GM19438 (cell line): ENCODE measurements around the gene PLAC1.

Source experiments
- ATAC-seq: cut with Tn5 transposase; IDR thresholded peaks from one replicate; pipeline ENCODE4 v1.9.1; 2021; ENCODE audit warnings: low read depth; ENCODE audit not compliant: unreplicated experiment

Gene PLAC1

DNA sequence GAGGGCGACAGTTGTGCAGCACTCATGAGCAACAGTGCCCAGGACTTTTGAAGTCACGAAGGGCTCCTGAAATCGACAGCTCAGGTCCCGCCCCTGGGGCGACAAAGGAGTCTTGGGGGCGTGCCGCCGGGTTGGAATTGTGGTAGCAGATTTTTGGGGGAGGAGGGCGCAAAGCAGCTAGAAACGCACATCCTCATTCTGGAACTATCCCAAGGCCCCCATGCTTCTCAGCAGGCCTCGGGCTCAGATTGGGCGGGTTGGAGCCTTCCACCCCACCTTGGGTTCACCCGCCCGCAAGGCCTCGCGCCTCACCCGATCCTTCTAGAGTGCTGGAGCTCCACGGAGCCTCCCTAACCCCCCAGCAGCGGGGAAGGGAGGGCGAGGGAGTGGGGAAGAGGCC, 112.8 kb downstream of the PLAC1 start:
- no peak for ATAC-seq

DNA sequence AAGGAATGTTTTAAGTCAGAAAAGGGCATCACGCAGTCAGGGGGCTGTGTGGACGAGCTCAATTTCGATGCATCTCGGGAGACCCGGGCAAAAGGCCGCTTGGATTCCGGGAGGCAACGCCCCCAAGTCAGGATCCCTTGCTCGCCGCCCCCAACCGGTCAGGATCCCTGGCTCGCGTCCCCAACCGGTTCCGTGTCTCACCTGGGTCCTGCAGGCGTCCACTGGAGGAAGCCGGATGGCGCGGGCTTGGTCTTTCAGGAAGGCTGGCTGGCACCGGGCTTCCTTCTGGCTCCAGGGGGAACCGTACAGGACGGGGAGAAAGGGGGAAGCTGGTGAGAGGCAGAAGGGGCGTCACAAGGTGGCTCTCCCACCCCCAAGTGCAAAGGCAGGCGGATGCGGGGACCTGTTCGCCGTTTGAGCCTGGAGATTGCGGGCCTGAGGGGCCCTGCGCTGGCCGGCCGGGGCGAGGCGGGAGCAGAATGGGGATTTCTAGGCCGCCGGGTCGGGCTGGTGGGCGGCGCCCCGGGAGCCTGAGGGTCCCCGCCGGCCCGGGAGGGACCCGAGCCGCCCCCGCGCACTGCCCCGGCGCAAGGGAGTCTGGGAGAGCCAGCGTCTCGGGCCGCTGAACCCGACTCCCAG, 113.6 kb downstream of the PLAC1 start:
- ATAC-seq = no peak

DNA sequence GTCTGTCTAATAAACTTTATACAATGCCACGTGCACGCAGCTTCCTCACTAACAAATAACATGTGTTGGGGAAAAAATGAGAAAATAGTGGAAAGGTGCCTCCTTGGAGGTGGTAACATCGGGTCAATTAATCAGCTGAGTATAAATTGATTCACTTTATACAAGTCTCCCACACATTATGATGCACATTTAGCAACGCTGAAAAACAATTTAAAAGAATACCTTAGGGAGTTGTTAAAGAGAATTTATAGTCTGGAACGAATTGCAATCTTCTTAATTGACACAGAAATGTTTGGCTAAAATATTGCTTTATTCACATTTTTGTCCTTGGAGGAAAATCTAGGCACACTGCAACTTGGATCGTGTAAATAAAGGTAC, 114.1 kb downstream of the PLAC1 start:
- no peak for ATAC-seq

DNA sequence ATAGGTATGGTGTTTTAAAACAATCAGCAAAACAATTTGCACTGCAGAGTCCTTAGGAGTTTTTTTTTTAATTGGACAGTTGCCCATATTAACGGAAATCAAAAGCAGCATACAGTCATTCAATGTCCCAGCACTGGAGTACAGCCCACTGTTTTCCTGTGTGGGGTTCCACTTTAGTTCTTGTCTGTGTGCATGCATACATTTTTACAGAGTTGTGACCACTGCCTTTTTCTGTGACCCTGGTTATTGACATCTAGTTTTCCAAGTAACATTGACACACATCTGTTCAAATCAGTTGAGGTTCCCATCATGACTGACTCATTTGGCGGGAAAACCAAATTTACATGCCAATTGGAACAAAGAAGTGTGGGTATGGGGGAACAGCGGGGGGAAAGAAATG, 115.0 kb downstream of the PLAC1 start:
- no peak for ATAC-seq

DNA sequence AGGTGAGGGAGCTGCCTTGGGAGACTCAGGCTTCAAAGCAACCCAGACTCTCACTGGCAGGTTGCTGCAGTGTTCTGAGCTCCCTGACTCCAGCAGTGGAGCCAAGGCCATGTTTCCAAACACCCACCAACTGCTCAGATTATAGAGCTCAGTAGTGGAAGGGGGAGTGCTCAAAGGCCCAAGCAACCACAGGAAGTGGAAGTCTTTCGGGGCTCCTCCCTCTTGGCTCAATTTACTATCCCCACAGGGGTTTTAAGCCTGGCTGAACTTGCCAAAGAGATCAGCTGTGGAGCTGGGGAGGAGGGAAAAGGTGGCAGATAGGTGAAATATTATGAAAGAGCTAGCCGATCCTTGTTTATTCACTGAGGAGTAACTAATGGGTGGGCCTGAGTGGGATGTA, 115.8 kb downstream of the PLAC1 start:
- peak; percentile 69 for ATAC-seq

DNA sequence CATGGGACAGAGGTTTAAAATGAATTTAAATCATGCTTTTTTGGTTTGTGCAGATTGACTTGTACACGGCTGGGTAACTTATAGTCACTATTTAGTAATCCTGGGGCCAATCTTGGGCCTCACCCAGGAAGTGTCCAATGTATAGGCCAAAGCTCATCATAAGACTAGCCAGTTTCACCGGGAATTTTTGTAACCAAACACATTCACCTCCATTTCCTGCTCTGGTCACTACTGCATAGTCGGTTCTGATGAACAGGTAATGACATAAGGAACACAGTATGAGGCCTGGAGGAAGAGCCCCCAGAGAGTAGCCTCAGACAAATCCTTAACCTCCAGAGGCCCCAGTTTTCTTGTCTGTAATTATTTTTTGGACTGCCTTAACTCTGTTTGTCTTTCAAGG, 116.4 kb downstream of the PLAC1 start:
- ATAC-seq = no peak

DNA sequence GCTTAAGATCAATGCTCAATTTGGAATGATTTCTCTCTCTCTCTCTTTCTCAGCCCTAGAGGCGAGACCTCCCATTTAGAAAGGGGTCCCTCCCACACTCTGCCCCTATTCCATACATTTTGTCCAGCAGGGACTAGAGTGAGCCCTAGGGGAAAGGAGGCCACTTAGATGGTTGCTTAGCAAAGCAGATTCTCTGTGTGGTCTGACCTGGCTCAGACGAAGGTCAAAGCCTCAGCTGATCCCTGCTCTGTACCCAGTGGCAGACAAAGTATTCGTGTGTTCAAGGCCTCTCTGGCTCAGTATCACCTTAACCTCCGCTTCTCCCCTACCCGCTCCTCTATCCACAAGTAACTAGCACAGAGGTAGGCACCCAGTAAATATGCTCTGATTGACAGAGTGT, 120.0 kb downstream of the PLAC1 start:
- no peak for ATAC-seq

DNA sequence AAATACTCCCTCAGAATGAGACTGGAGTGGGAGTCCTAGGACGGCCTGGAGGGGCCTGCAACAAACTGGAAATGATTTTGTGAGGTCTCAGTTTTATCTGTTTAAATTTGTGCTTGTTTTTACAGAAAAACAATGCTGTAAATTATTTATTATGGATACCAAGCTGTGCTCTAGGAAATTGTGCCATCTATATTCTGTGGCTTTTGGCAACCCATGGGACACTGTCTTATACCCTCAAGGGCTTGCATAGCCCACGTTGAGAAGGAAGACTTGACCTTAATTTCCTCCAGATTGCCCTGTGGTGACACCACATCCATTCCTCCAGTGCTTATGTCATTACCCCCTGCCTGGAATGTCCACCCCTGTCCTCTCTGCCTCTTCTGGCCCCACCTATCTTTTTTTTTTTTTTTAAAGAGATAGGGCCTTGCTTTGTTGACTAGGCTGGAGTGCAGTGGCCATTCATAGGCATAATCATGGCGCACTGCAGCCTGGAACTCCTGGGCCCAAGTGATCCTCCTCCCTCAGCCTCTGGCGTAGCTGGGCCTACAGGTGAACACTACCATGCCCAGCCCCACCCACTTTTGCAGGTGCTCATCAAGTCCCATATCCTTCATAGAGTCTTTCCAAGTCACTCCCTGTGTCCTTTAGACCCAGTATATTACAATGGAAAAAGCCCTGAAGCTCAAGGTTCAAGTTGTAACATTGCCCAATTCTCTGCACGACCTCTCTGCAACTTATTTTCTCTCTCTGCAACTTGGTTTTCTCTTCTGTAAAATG, 120.9 kb downstream of the PLAC1 start:
- ATAC-seq = no peak

DNA sequence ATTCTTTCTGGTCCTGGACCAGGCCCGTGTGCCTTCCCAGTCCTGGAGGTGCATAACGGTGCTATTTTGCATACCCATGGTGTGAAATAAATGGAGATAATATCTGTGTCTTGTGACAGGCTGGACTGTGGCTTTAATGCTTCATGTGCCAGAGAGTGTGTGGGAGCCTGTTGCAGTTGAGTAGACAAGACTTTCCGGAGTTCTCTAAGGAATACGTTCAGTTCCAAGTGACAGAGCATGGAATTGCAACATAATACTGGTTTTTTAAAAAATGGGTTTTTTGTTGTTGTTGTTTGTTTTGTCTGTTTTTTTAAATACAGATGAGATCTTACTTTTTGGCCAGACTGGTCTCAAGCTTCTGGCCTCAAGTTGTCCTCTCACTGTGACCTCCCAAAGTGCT, 124.3 kb downstream of the PLAC1 start:
- ATAC-seq = no peak

DNA sequence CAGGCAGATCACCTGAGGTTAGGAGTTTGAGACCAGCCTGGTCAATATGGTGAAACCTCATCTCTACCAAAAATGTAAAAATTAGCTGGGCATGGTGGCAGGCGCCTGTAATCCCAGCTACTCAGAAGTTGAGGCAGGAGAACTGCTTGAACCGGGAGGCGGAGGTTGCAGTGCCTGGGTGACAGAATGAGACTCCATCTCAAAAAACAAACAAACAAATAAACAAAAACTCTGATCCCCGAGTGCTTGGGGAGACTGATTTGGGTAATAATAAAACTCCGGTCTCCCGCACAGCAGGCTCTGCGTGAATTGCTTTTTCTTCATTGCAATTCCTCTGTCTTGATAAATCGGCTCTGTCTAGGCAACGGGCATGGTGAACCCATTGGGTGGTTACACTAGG, 124.9 kb downstream of the PLAC1 start:
- ATAC-seq = no peak

DNA sequence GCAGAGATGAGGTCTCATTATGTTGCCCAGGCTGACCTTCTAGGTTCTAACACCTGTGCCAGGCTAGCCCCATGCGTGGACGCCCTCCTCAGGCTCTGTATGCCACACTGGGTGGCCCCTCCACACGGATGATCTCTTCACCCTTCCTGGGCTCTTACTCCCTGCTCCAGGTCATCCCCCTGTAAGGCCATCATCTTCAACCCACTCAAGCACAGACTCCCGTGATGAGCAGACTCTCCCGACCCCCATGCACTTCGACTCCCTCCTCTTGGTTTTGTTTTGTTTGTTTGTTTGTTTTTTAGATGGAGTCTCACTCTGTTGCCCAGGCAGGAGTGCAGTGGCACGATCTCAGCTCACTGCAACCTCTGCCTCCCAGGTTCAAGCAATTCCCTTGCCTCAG, 127.4 kb downstream of the PLAC1 start:
- ATAC-seq = no peak

DNA sequence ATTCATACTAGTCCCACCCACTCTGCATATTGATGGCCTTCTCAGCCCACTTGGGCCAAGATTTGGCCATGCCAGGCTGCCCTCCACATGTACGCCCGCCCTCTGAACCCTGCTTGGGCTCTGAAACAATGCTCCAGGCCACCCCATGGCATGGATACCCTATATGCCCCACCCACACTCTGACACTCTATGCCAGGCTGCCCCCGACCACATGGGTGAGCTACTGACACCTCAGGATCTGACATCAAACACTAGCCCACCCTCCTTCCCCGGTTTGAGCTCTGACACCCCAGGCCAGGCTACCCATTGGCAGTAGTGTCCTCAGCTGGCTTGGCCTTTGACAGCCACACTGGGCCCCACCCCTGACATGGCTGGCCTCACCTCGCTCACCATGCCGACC, 128.8 kb downstream of the PLAC1 start:
- no peak for ATAC-seq

DNA sequence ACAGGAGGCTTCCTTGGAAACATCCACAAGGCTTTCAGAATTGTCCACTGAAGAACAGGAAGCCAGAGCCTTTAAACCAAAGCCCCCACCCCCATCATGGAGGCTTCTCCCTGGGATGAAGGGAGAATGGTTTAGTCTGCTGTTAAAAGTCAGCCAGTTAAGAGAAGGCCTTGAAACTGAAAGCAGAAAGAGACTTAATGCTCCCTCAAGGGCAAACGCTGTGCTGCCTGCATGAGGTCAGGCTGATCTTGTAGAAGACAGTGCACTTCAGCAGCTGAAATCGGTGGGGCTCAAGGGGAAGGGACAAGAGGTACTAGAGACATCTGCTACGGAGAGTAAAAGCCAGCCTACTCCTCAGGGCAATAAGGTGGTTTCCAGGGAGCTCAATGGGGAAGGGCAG, 129.3 kb downstream of the PLAC1 start:
- ATAC-seq = no peak

DNA sequence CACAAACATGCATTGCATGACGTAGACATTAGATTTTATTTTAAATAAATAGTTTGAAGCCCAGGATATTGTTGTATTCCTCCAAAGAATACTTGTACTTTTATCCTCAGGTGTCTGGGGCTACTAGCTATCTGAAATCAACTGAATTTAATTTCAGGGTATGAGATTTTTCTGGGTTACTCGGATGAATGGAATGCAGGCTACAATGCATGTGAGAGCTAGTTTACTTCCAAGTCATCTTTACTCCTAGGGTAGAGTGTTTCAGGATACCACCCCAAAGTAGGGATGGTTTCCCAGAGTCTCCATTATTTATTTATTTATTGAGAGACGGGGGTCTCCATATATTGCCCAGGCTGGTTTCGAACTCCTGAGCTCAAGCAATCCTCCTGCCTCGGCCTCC, 131.9 kb downstream of the PLAC1 start:
- no peak for ATAC-seq

DNA sequence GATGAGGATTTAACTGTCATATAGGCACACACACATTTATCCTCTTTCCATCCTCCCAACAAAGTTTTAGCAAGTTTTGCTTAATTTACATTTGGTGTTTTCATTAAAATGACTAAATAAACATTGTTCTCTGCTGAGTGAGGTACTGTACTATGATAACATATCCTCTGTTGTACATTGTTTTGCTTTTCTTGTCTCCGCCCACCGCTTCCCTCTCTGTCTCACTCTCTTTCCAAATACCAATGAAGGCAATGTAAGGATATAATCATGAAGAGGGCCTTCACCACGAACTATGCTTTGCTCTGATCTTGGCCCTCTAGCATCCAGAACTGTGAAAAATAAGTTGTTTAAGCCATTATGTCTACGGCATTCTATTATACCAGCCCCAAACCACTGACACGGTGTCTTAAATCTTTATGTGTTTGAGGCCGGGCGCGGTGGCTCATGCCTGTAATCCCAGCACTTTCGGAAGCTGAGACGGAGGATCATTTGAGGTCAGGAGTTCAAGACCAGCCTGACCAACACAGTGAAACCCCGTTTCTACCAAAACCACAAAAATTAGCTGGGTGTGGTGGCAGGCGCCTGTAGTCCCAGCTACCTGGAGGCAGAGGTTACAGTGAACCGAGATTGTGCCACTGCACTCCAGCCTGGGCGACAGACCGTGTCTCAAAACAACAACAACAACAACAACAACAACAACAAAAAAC, 133.0 kb downstream of the PLAC1 start:
- no peak for ATAC-seq

DNA sequence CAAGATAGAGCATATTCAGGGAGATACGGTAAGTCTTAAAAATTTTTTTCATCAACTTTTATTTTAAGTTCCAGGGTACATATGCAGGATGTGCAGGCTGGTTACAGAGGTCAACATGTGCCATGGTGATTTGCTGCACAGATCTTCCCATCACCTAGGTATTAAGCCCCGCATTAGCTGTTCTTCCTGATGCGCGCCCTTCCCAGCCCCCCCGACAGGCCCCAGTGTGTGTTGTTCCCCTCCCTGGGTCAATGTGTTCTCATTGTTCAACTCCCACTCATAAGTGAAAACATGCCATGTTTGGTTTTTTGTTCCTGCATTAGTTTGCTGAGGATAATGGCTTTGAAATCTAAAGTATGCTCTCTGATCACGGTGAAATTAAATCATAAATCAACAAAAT, 134.1 kb downstream of the PLAC1 start:
- ATAC-seq = no peak

DNA sequence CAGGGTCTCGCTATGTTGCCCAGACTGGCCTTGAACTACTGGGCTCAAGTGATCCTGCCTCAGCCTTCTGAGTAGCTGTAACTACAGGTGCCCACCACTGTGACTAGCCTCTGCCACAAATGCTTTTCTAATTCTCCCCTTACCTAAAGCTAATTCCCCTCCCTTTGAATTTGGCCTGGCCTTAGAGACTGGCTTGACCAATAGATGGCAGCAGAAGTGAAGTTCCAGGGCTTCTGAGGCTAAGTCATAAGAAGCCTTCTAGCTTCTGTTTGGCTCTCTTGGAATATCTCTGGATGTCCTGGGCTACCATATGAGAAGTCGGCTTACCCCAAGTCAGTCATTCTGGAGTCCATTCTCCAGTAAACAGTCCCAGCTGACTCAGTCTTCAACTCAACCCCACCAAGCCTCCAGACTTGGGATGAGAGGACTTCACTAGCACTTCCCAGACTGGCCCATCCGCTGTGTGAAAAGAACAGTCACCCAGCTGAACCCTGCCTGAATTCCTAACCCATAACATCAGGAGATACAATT, 137.3 kb downstream of the PLAC1 start:
- ATAC-seq = no peak
